ENCODE data around the gene APBB2.

APBB2 gene

GRCh38 chr4:41135801-41136200 is 78.5 kb downstream of the APBB2 start:
- TF ChIP-seq CTCF (IDR thresholded peaks at IDR 0.05; ENCODE audit: insufficient read depth, low read depth, low read length, missing control alignments) = no peak
- H3K4me3 ChIP-seq (ENCODE audit: low read depth, low read length) = no peak overlapping the region
- peak; percentile 20 for DNase-seq (ENCODE audit: low read depth)

- H3K4me3 ChIP-seq (ENCODE audit: low read depth, low read length) = no peak overlapping the region
- DNase-seq (ENCODE audit: low read depth) = no peak
- TF ChIP-seq CTCF (IDR thresholded peaks at IDR 0.05; ENCODE audit: insufficient read depth, low read depth, low read length, missing control alignments) = no peak
These were observed 79.8 kb downstream of the APBB2 start for GRCh38 chr4:41134581-41134980.

- no peak for DNase-seq (ENCODE audit: low read depth)
- H3K4me3 ChIP-seq (ENCODE audit: low read depth, low read length) = no peak overlapping the region
- TF ChIP-seq CTCF (IDR thresholded peaks at IDR 0.05; ENCODE audit: insufficient read depth, low read depth, low read length, missing control alignments) = no peak
These were observed 80.8 kb downstream of the APBB2 start for GRCh38 chr4:41133454-41134018.

- no peak for DNase-seq (ENCODE audit: low read depth)
- no peak overlapping the region for H3K4me3 ChIP-seq (ENCODE audit: low read depth, low read length)
- TF ChIP-seq CTCF (IDR thresholded peaks at IDR 0.05; ENCODE audit: insufficient read depth, low read depth, low read length, missing control alignments) = no peak
These were observed 82.2 kb downstream of the APBB2 start for GRCh38 chr4:41132055-41132683.

GRCh38 chr4:41129936-41130440 is 84.4 kb downstream of the APBB2 start:
- TF ChIP-seq CTCF (IDR thresholded peaks at IDR 0.05; ENCODE audit: insufficient read depth, low read depth, low read length, missing control alignments) = no peak
- DNase-seq (ENCODE audit: low read depth) = no peak
- H3K4me3 ChIP-seq (ENCODE audit: low read depth, low read length) = no peak overlapping the region

GRCh38 chr4:41129128-41129754 is 85.1 kb downstream of the APBB2 start:
- no peak for DNase-seq (ENCODE audit: low read depth)
- TF ChIP-seq CTCF (IDR thresholded peaks at IDR 0.05; ENCODE audit: insufficient read depth, low read depth, low read length, missing control alignments) = no peak
- H3K4me3 ChIP-seq (ENCODE audit: low read depth, low read length) = no peak overlapping the region

Measured in GM12865 (cell line).